GM21447 (cell line): Measurements from ENCODE around the gene CAPZB.
"Not testable (repeated sequence)": the region's sequence is repeated elsewhere in the genome, so short reads cannot be mapped to it uniquely, and the experiment has no call there.

Experiments
- ATAC-seq: cut with Tn5 transposase; IDR thresholded peaks from one replicate; pipeline ENCODE4 v1.9.1; 2021; ENCODE audit not compliant: unreplicated experiment

CAPZB gene

GRCh38 chr1:19485362-19486187 is at the start of gene CAPZB:
TSS of gene CAPZB (minus strand) at chr1:19485539. CDS start at chr1:19485438, 101 bp downstream.
- peak; percentile 58 for ATAC-seq

GRCh38 chr1:19534281-19534680 is 48.9 kb upstream of the CAPZB start:
- no peak for ATAC-seq

GRCh38 chr1:19533626-19534025 is 48.3 kb upstream of the CAPZB start:
- no peak for ATAC-seq

- no peak for ATAC-seq
Observed at GRCh38 chr1:19532519-19532918, 47.2 kb upstream of the CAPZB start.

- ATAC-seq: no peak
Observed at GRCh38 chr1:19529664-19530063, 44.3 kb upstream of the CAPZB start.

- no peak for ATAC-seq
Observed at GRCh38 chr1:19528438-19528837, 43.1 kb upstream of the CAPZB start.

- no peak for ATAC-seq
Observed at GRCh38 chr1:19525607-19526545, 40.5 kb upstream of the CAPZB start.

GRCh38 chr1:19524791-19525190 is 39.5 kb upstream of the CAPZB start:
- no peak for ATAC-seq

GRCh38 chr1:19522570-19522969 is 37.2 kb upstream of the CAPZB start:
- not testable (repeated sequence) for ATAC-seq

- ATAC-seq: no peak
Observed at GRCh38 chr1:19521411-19521810, 36.1 kb upstream of the CAPZB start.

GRCh38 chr1:19517017-19517416 is 31.7 kb upstream of the CAPZB start:
- no peak for ATAC-seq

- no peak for ATAC-seq
Observed at GRCh38 chr1:19515201-19515600, 29.9 kb upstream of the CAPZB start.

GRCh38 chr1:19514391-19514831 is 29.1 kb upstream of the CAPZB start:
- ATAC-seq: no peak

GRCh38 chr1:19512545-19512944 is 27.2 kb upstream of the CAPZB start:
- no peak for ATAC-seq

GRCh38 chr1:19511116-19511515 is 25.8 kb upstream of the CAPZB start:
- no peak for ATAC-seq

GRCh38 chr1:19509647-19510046 is 24.3 kb upstream of the CAPZB start:
- ATAC-seq: not testable (repeated sequence)

- ATAC-seq: no peak
Observed at GRCh38 chr1:19507516-19507915, 22.2 kb upstream of the CAPZB start.

GRCh38 chr1:19505693-19506457 is 20.5 kb upstream of the CAPZB start:
- ATAC-seq: no peak

GRCh38 chr1:19504796-19505692 is 19.7 kb upstream of the CAPZB start:
- no peak for ATAC-seq

- not testable (repeated sequence) for ATAC-seq
Observed at GRCh38 chr1:19502284-19502683, 16.9 kb upstream of the CAPZB start.
